ELF-1 (cell line): ENCODE results near the gene TRIM47.

ENCODE experiments used
- DNase-seq: peaks from one replicate; pipeline ENCODE4 v3.0.0-alpha.2; 2016; ENCODE audit warnings: low read depth, low spot score

Gene TRIM47

GRCh38 chr17:75846692-75847613 lies 31.4 kb downstream of the TRIM47 start:
- DNase-seq = no peak

GRCh38 chr17:75845933-75846691 lies 32.3 kb downstream of the TRIM47 start:
- no peak for DNase-seq

GRCh38 chr17:75845058-75845711 lies 33.2 kb downstream of the TRIM47 start:
- DNase-seq = peak; percentile 94

- no peak for DNase-seq
These were observed 33.8 kb downstream of the TRIM47 start for GRCh38 chr17:75844530-75845057.

GRCh38 chr17:75843577-75844529 lies 34.5 kb downstream of the TRIM47 start, which contains the start of gene UNC13D:
TSS of gene UNC13D (minus strand) at chr17:75844404. CDS start at chr17:75844337, 67 bp downstream.
- DNase-seq = peak; percentile 25

GRCh38 chr17:75842963-75843576 lies 35.3 kb downstream of the TRIM47 start:
- no peak for DNase-seq

GRCh38 chr17:75842411-75842810 lies 36.0 kb downstream of the TRIM47 start:
- no peak for DNase-seq

GRCh38 chr17:75840799-75841164 lies 37.6 kb downstream of the TRIM47 start:
- DNase-seq = no peak

GRCh38 chr17:75839942-75840798 lies 38.2 kb downstream of the TRIM47 start:
- DNase-seq = no peak

GRCh38 chr17:75838410-75838809 lies 40.0 kb downstream of the TRIM47 start:
- DNase-seq = no peak

GRCh38 chr17:75837899-75838298 lies 40.5 kb downstream of the TRIM47 start:
- peak; percentile 20 for DNase-seq

- DNase-seq = no peak
These were observed 41.8 kb downstream of the TRIM47 start for GRCh38 chr17:75836605-75837004.

GRCh38 chr17:75835654-75835987 lies 42.8 kb downstream of the TRIM47 start:
- no peak for DNase-seq

GRCh38 chr17:75834928-75835653 lies 43.3 kb downstream of the TRIM47 start:
- DNase-seq = no peak

- no peak for DNase-seq
These were observed 44.0 kb downstream of the TRIM47 start for GRCh38 chr17:75834279-75834920.

GRCh38 chr17:75832652-75833400 lies 45.6 kb downstream of the TRIM47 start:
- DNase-seq = peak; percentile 77

GRCh38 chr17:75832164-75832651 lies 46.2 kb downstream of the TRIM47 start:
- no peak for DNase-seq
